SH-SY5Y (cell line): ENCODE measurements around the gene HILPDA.

Experiments
- GATA2 ChIP-seq: IDR thresholded peaks from 2 replicates; pipeline ENCODE4 v1.6.1; 2011; ENCODE audit warnings: mild to moderate bottlenecking, low read depth, low read length
- GATA3 ChIP-seq: IDR thresholded peaks from 2 replicates; pipeline ENCODE4 v1.6.1; 2011; ENCODE audit warnings: low read depth, mild to moderate bottlenecking, low read length, moderate library complexity

DNA sequence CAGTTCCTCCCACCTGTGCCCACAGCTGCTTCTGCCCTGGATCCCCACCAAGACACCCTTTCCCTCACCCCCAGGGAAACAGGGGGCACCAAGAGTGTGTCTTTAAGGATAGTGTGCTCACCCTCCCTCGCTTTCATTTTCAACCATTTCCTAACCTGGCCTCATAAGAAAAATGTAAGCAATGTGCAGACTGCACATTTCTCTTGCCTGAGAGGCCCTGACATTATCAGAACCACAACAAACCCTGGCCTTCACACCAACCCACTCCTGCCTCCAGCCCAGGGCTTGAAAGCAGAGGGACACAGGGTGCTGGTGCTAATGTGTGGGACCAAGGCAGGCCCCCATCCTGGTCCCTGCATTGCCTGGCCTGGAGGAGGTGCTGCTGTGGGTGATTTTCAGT is 34.9 kb upstream of the HILPDA start:
- TF ChIP-seq GATA2: no peak
- TF ChIP-seq GATA3: no peak
